HCT116 (cell line): ENCODE data around the gene KLHL25. TPM values are rescaled to one million over a fixed set of nuclear protein-coding genes. Genes with fewer than 3 reads are reported as not detected.
A peak's percentile ranks its signal among the peaks of the same experiment; 100 is the strongest.

Experiments
- ATAC-seq: fragments of 200-7000 bp; cut with Tn5 transposase; 2 replicates; pipeline ENCODE4 v1.9.1; 2020; ENCODE audit warnings: mild to moderate bottlenecking, moderate library complexity
- BruUV-seq: library from RNA; stranded (reverse); fragments of 400-500 nt; replicated peaks from 2 replicates; lab custom pipeline; 2021; lab: Mats Ljungman, UMichigan
- CTCF ChIA-PET: fragments of 300-600 bp; sonication (Branson Sonifier 250); formaldehyde crosslinking; loops from one replicate; lab custom pipeline; 2021; ENCODE audit warnings: antibody characterized with exemption; lab: Charles Lee
- POLR2A ChIA-PET: fragments of 300-600, 350-600 bp; sonication (Branson Sonifier 250); formaldehyde crosslinking; loops from one replicate; lab custom pipeline; 2021; ENCODE audit warnings: antibody characterized with exemption; lab: Charles Lee
- RAD21 ChIA-PET, 2 experiments: fragments of 300-600 bp; sonication (Branson Sonifier 250); formaldehyde crosslinking; loops; one replicate each; lab custom pipeline; 2023; ENCODE audit warnings: low total read pairs in 2 of 2; ENCODE audit not compliant: uncharacterized antibody in 2 of 2, unreplicated experiment in 2 of 2, low non-redundant PET in 1 of 2; lab: Charles Lee
- DNase-seq: peaks from one replicate; pipeline ENCODE4 v3.0.0-alpha.2; 2010; ENCODE audit warnings: low read depth, low spot score
- H2AFZ ChIP-seq: fragments of 200-600 bp; shearing (Covaris generic), sonication (generic); 2 replicates; pipeline ENCODE4 v1.6.1; 2017; ENCODE audit warnings: low read depth, mixed run types, mixed read lengths, antibody characterized with exemption, low read length; ENCODE audit not compliant: poor library complexity, severe bottlenecking
- H3K27ac ChIP-seq: 2 replicates; pipeline ENCODE4 v1.5.1; 2012; ENCODE audit warnings: low read depth, low read length
- H3K27me3 ChIP-seq: fragments of 200-600 bp; sonication (generic); 2 replicates; pipeline ENCODE4 v1.6.1; 2016; ENCODE audit warnings: mixed run types, low read length, mixed read lengths; ENCODE audit not compliant: insufficient read depth
- H3K36me3 ChIP-seq, 2 experiments: fragments of 200-500 bp in 1 of 2; fragments of 200-600 bp in 1 of 2; sonication (Bioruptor generic) in 1 of 2; sonication (generic) in 1 of 2; 2 replicates each; pipeline versions ENCODE4 v1.5.1 to v1.6.1; 2014 to 2016; ENCODE audit warnings: low read length in 2 of 2, inconsistent platforms in 1 of 2, mixed read lengths in 1 of 2, mixed run types in 1 of 2; ENCODE audit not compliant: insufficient read depth in 2 of 2, control insufficient read depth in 1 of 2
- H3K4me1 ChIP-seq, 2 experiments: fragments of 200-600 bp in 1 of 2; sonication (generic) in 1 of 2; 2 replicates each; pipeline versions ENCODE4 v1.5.1 to v1.6.1; 2012 to 2017; ENCODE audit warnings: low read length in 2 of 2, inconsistent platforms in 1 of 2, mild to moderate bottlenecking in 1 of 2, mixed read lengths in 1 of 2, mixed run types in 1 of 2, moderate library complexity in 1 of 2; ENCODE audit not compliant: insufficient read depth in 2 of 2, control insufficient read depth in 1 of 2
- H3K4me2 ChIP-seq: fragments of 200-600 bp; sonication (generic); 2 replicates; pipeline ENCODE4 v1.6.1; 2017; ENCODE audit warnings: mixed run types, low read length, mixed read lengths
- H3K4me3 ChIP-seq, 2 experiments: fragments of 200-600 bp in 1 of 2; sonication (generic) in 1 of 2; replicated peaks in 1 of 2; 2 replicates each; pipeline ENCODE4 v1.5.1; 2011 to 2016; ENCODE audit warnings: low read length in 2 of 2, control low read depth in 1 of 2, low read depth in 1 of 2, mild to moderate bottlenecking in 1 of 2, mixed read lengths in 1 of 2, mixed run types in 1 of 2
- H3K79me2 ChIP-seq: fragments of 200-600 bp; sonication (generic); 2 replicates; pipeline ENCODE4 v1.6.1; 2017; ENCODE audit warnings: mild to moderate bottlenecking, mixed run types, low read length, moderate library complexity, mixed read lengths; ENCODE audit not compliant: insufficient read depth
- H3K9ac ChIP-seq: fragments of 200-600 bp; sonication (generic); 2 replicates; pipeline ENCODE4 v1.6.1; 2016; ENCODE audit warnings: low read length, mixed read lengths
- H3K9me2 ChIP-seq: fragments of 200-600 bp; sonication (generic), shearing (Covaris generic); 2 replicates; pipeline ENCODE4 v1.6.1; 2017; ENCODE audit warnings: mixed run types, mild to moderate bottlenecking, moderate library complexity; ENCODE audit not compliant: insufficient read depth
- H3K9me3 ChIP-seq, 2 experiments: fragments of 200-500 bp in 1 of 2; fragments of 200-600 bp in 1 of 2; sonication (Bioruptor generic) in 1 of 2; sonication (generic) in 1 of 2; 2 replicates each; pipeline ENCODE4 v1.6.1; 2014 to 2017; ENCODE audit warnings: low read length in 2 of 2, mixed read lengths in 2 of 2, inconsistent platforms in 1 of 2, low read depth in 1 of 2, mild to moderate bottlenecking in 1 of 2, mixed run types in 1 of 2, moderate library complexity in 1 of 2; ENCODE audit not compliant: control insufficient read depth in 1 of 2, insufficient read depth in 1 of 2
- H4K20me1 ChIP-seq: fragments of 200-600 bp; sonication (generic), shearing (Covaris generic); 2 replicates; pipeline ENCODE4 v1.6.1; 2017; ENCODE audit warnings: mixed run types, mild to moderate bottlenecking, moderate library complexity; ENCODE audit not compliant: insufficient read depth
- CTCF ChIP-seq, 3 experiments: fragments of 200-600 bp in 1 of 3; sonication (generic) in 1 of 3; IDR thresholded peaks in 2 of 3; conservative IDR thresholded peaks in 1 of 3; 2 replicates each; pipeline ENCODE4 v1.5.1; 2012 to 2017; ENCODE audit warnings: low read depth in 2 of 3, low read length in 2 of 3, antibody characterized with exemption in 1 of 3, borderline replicate concordance in 1 of 3, control low read depth in 1 of 3, mild to moderate bottlenecking in 1 of 3, mixed read lengths in 1 of 3, mixed run types in 1 of 3, moderate library complexity in 1 of 3; ENCODE audit not compliant: insufficient read depth in 1 of 3
- EGR1 ChIP-seq: IDR thresholded peaks from 2 replicates; pipeline ENCODE4 v1.6.1; 2012; ENCODE audit warnings: low read depth
- SP1 ChIP-seq: IDR thresholded peaks from 2 replicates; pipeline ENCODE4 v1.6.1; 2012; ENCODE audit warnings: low read depth
- intact Hi-C: fragments of 100-400 bp; cut with micrococcal nuclease; formaldehyde crosslinking; loops from 2 replicates; pipeline ENCODE4 v1.10.0; 2022
- total RNA-seq: library from RNA; stranded (reverse); gene quantifications from one replicate; pipeline ENCODE4 v1.2.1, GENCODE V29; 2021; ENCODE audit not compliant: unreplicated experiment

KLHL25 gene
- total RNA-seq, 1 experiment from 2014 or later: 5.3 TPM

- POLR2A ChIA-PET: interaction anchor here (0.9 to 1.5 kb wide), 2 partner anchors 9 kb away, joined by 5 to 9 read pairs; no protein-coding TSS in a partner anchor
Observed at GRCh38 chr15:85795337-85796305, 896 bp upstream of the KLHL25 start.

More at GRCh38 chr15:85795337-85796305, 896 bp upstream of the KLHL25 start:
- H3K27ac ChIP-seq: peak overlapping the region; percentile 37
- peaks cover 20% of the 10 kb centered on the region for H3K79me2 ChIP-seq
- H3K4me1 ChIP-seq: peaks cover 21 to 34% of the 10 kb centered on the region in 2 experiments; a peak in 3 of 4 replicates
- no peaks in the 10 kb centered on the region for H3K9me3 ChIP-seq
- H3K4me3 ChIP-seq: peak overlapping the region; percentile 48 to 54
- H3K4me2 ChIP-seq: peak overlapping the region; percentile 79
- intact Hi-C loops: no loop called here
- BruUV-seq: no TSS peak
- H3K9ac ChIP-seq: peak overlapping the region; percentile 51
- peak overlapping the region; percentile 98 for H2AFZ ChIP-seq
- DNase-seq (no peak), ATAC-seq (0 out of 2 replicates have a peak, but pooled peaks have one; percentile 16)
- H3K27me3 ChIP-seq: no peaks in the 10 kb centered on the region
- TF ChIP-seq SP1 (peak; percentile 9; the same call in 1 of the 2 replicates), CTCF (IDR thresholded peaks at IDR 0.05 in 2 of 3, conservative IDR thresholded peaks at IDR 0.05 in 1 of 3; ENCODE audit: borderline replicate concordance in 1 of 3, insufficient read depth in 1 of 3, low read depth in 2 of 3, low read length in 2 of 3) (no peak), EGR1 (peak; percentile 45; the same call in 1 of the 2 replicates)
- no peaks in the 10 kb centered on the region for H3K9me2 ChIP-seq
- H4K20me1 ChIP-seq: no peaks in the 10 kb centered on the region
- RAD21 ChIA-PET: interaction anchor here in 1 of 2 experiments (0.7 kb wide), 1 partner anchor 9 kb away, joined by 3 read pairs; no protein-coding TSS in a partner anchor
- CTCF ChIA-PET: interaction anchor here (1.2 to 2.3 kb wide), 2 partner anchors 9 to 45 kb away, joined by 4 to 6 read pairs; no protein-coding TSS in a partner anchor
- H3K36me3 ChIP-seq: no peaks in the 10 kb centered on the region
